SH-SY5Y (cell line): ENCODE results near the gene KIZ.

ENCODE experiments used
- GATA2 ChIP-seq: IDR thresholded peaks from 2 replicates; pipeline ENCODE4 v1.6.1; 2011; ENCODE audit warnings: mild to moderate bottlenecking, low read depth, low read length
- GATA3 ChIP-seq: IDR thresholded peaks from 2 replicates; pipeline ENCODE4 v1.6.1; 2011; ENCODE audit warnings: low read depth, mild to moderate bottlenecking, low read length, moderate library complexity

KIZ gene

GRCh38 chr20:21118782-21119181, 7.1 kb upstream of the KIZ start:
- no peak for TF ChIP-seq GATA2
- TF ChIP-seq GATA3 = no peak

DNA sequence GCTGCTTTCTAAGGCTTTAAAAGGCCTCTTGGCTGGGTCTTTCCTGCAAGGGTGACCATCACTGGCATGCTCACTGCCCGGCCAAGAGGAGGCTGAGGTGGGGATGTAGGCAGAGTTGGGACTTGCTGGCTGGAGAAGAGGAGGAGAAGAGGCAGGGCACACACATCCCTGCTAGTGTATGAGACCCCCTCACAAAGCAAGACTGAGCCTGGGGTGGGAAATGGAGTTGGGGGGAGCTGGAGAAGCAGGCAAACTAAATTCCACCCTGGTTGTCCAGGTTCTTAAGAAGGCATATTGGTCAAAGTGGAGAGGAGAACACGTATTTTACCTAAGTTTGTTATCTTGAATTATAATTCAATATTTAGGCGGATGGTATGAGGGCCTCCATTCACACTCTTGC, 1.7 kb upstream of the KIZ start:
- TF ChIP-seq GATA3 (no peak), GATA2 (no peak)

DNA sequence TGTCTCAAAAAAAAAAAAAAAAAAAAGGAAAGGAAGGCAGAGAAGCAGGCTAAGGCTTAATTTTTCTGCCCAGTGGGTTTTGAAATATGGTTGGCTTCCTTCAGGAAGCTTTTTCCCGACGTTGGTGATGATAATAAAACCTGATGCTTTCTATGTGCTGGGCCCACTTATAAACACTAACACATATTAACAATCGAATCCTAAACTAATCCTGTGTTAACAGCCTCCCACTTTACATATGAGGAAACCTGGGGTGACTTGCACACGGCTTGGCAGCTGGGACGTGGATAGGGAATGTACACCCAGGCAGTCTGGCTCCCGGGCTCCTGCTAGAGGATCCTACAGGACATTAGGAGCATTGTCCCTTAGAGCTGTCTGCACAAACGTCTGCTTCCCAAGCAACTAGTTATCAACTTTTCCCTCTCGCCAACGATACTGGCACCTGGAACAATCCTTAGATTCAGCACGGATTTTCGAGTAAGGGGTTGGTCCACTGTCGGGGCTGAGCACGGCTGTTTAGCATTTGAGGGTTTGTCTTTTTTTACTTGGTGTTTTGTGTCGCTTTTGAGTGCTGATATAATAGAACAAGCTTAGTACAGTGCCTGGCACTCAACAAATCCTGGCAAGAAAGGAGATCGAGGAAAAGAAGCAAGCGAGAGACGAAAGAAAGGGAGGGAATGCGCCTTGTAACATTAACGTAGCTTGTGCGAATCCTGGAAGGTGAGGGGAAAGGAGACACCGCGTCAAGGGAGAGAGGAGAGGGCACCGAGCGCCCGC, 622 bp upstream of the KIZ start:
- TF ChIP-seq GATA3 (no peak), GATA2 (no peak)

DNA sequence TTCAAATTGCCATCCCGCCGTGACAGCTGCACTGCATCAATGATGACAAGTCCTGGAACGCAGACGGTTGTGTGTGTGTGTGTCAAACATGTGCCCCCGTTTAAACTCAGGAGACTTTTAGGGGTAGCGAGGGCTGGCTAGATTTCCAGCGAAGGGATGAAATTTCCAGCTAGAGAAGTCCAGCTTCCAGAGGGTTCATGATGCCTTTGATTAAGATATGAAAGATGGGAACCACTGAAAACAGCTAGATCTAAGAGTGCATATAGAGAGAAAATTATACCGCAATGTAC, 644 bp downstream of the KIZ start:
- no peak for TF ChIP-seq GATA3
- no peak for TF ChIP-seq GATA2

- TF ChIP-seq GATA3 (no peak), GATA2 (no peak)
These were observed 1.5 kb downstream of the KIZ start for GRCh38 chr20:21127201-21127981.

DNA sequence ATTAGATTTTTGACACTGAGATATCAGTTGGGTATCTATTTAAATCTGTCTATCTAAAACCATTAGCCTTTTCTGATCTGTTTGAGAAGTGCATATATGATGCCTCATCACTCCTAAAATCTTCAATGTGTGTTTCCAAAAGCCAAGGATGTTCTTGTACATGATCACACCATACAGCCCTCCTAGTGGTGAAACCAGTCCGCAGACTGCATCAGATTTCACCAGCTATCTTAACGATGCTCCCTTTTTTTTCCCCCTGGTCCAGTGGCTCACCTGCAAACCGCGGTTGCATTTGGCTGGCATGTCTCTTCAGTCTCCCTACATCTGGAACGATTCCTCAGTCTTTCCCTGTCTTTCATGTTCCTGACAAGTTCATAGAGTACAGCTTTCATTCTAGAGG, 4.0 kb downstream of the KIZ start:
- no peak for TF ChIP-seq GATA2
- no peak for TF ChIP-seq GATA3

DNA sequence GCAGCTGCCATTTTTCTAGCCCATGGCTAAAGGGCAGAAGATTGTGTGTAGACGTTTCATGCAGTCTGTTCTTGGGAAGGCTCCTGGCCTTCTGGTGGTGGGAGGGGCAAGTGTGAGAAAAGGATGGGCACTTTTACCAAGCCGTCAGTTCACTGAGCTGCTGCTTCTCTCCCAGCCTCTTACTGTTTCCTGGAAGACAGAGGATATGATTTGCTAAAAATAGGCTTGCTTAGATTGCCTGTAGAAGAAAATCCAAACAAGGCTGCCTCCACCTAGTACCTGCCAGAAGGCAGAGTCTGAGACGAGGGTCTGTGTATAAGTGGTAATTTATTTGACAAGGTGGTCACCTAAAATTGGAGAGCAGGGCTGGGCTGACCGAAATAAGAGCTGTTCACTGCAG, 7.5 kb downstream of the KIZ start:
- no peak for TF ChIP-seq GATA3

DNA sequence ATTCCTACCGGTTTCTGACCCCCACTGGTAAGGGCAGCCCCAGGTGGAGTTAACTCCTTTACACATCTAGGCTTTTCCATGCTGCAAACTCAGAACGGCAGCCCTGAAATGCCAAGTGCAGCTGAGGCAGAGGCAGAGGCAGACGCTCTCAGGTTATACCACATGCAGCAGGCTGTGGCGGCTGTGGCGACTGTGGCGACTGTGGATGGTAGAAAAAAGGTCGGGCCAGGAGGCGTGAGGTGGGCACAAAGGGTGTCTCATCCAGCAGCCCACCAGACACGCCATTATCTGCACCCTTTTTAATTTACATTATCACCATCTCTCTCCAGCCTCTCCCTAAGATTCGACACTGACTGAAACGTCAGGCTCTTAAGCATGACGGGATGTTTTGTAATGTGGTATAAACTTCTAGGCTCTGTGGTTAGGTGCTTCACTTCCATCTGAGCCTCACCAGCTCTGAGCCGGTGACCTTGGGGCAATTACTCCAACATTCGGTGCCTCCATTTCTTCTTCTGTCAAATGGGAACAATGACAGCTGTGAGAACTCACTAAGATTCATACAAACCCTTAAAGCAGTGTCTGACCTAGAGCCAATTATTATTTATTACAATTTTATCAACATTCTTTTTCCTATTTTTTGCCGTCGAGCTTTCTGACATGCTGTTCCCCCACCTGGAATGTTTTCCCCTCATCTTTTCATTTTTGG, 8.2 kb downstream of the KIZ start:
- no peak for TF ChIP-seq GATA2
- TF ChIP-seq GATA3 = no peak

DNA sequence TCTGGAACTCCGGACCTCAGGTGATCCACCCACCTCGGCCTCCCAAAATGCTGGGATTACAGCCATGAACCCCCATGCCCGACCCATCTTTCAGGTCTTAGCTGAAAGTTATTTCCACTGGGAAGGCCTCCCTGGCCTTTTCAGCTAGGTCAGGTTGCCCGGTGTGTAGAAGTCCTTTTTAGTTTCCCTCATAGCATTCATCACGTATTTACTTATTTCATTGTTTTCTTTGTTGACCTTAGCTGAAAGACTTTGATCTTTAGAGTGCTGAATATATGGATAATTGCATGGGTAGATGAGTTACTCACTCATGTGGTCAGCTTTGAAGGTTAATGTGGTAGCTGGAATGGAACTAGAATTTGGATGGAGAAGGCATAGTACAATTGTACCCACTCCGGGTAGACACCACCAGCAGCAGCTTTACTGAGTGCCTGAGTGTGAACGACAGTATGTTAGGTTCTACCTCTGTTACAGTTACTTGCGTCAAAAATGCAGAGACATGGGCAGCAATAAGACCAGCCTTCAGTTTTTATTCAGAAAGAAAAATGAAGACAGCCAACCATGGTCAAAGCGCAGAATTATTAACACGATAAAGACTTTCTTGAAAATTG, 9.1 kb downstream of the KIZ start:
- TF ChIP-seq GATA2 = no peak
- no peak for TF ChIP-seq GATA3

- TF ChIP-seq GATA3 = no peak
- TF ChIP-seq GATA2 = no peak
These were observed 10.3 kb downstream of the KIZ start for GRCh38 chr20:21136015-21136732.

GRCh38 chr20:21137078-21137477, 11.2 kb downstream of the KIZ start:
- TF ChIP-seq GATA2 = no peak
- TF ChIP-seq GATA3 = no peak

DNA sequence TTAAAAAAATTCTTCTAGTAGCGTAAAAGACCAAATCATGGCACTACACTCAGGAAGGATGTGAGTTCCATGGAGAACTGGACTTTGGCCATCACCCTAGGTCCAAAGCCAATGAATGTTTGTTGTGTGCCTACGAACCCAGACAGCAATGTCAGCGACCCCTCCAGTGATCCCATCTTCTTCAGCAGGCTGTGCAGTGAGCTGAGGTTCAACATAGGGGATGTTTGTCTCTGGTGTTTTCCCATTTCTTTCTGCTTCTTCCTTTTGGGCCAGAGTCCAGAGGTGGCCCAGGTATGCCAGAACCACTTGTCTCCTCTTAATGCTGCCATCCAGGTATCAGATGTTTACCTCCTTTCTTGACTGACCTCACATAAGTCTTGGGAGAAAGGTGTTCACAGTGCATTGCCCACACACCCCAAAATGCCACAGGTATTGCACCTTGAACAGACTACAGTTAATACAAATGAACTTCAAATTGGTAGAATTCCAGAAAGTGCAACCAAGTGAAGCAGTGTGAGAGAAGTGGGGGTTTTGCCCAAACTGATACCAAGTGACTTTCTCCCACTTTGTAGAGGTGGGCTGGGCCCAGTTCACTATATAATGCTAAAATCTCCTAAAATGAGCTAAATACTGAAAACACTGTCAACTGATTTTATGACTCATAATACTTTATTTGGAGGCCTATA, 14.1 kb downstream of the KIZ start:
- no peak for TF ChIP-seq GATA2
- TF ChIP-seq GATA3 = no peak

DNA sequence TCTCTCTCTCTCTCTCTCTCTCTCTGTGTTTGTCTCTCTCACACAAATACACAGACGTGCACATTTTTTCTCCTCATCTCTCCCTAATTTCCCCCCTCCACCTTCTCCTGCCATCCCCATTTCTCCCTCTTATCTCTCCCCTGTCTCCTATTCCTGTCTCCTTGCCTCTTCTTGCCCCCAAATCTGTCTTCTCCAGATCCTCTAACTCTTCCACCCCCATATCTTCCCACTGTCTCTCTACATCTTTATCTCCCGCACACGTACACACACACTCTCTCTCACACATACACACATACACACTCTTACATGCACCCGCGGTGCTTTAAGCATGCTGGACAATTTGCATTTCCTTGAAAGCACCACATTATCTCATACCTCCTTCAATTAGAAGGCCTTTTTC, 15.9 kb downstream of the KIZ start:
- TF ChIP-seq GATA3 (no peak), GATA2 (no peak)
